ENCODE results near the gene CRYBB3.

GRCh38 chr22:25203082-25203481 lies 3.4 kb downstream of the CRYBB3 start:
- TF ChIP-seq CTCF (conservative IDR thresholded peaks at IDR 0.05; ENCODE audit: low read depth, low read length) (no peak), EZH2 (IDR thresholded peaks at IDR 0.05; ENCODE audit: borderline replicate concordance, low read depth, low read length, poor library complexity, severe bottlenecking) (no peak)
